OCI-LY3 (cell line): Measurements from ENCODE around the gene TMEM8B.

ENCODE experiments used
- H2AFZ ChIP-seq: fragments of 200-600, 300-600 bp; shearing (Covaris generic); 2 replicates; pipeline ENCODE4 v1.6.0; 2014; ENCODE audit warnings: antibody characterized with exemption, low read depth, low read length
- H3K27ac ChIP-seq: fragments of 200-600, 300-600 bp; sonication (generic); 2 replicates; pipeline ENCODE4 v1.5.1; 2014; ENCODE audit warnings: mild to moderate bottlenecking, low read length, moderate library complexity, mixed read lengths
- H3K27me3 ChIP-seq: fragments of 200-600, 300-600 bp; sonication (generic); 2 replicates; pipeline ENCODE4 v1.6.1; 2014; ENCODE audit warnings: low read depth, low read length, mixed read lengths
- H3K36me3 ChIP-seq: fragments of 200-600, 300-600 bp; sonication (generic); replicated peaks from 2 replicates; pipeline ENCODE3; 2014; ENCODE audit warnings: low read depth, low read length, mixed read lengths
- H3K4me1 ChIP-seq: fragments of 300-600, 200-600 bp; sonication (generic); 2 replicates; pipeline ENCODE4 v1.6.1; 2014; ENCODE audit warnings: low read length, mixed read lengths
- H3K4me2 ChIP-seq: fragments of 200-600, 300-600 bp; sonication (generic); 2 replicates; pipeline ENCODE4 v1.6.1; 2014; ENCODE audit warnings: low read length, mixed read lengths
- H3K4me3 ChIP-seq: fragments of 300-600, 200-600 bp; sonication (generic); 2 replicates; pipeline ENCODE4 v1.5.1; 2014; ENCODE audit warnings: antibody characterized with exemption, mild to moderate bottlenecking, low read length, moderate library complexity
- H3K79me2 ChIP-seq: fragments of 300-600, 200-600 bp; shearing (Covaris generic); 2 replicates; pipeline ENCODE4 v1.6.1; 2014; ENCODE audit warnings: mild to moderate bottlenecking, low read length, mixed read lengths
- H3K9ac ChIP-seq: fragments of 300-600, 200-600 bp; shearing (Covaris generic); 2 replicates; pipeline ENCODE4 v1.6.0; 2014; ENCODE audit warnings: mild to moderate bottlenecking, low read length, moderate library complexity
- H3K9me3 ChIP-seq: fragments of 200-600, 300-600 bp; shearing (Covaris generic); 2 replicates; pipeline ENCODE4 v1.6.1; 2014; ENCODE audit warnings: low read length, mixed read lengths; ENCODE audit not compliant: insufficient read depth
- H4K20me1 ChIP-seq: fragments of 200-600, 300-600 bp; sonication (generic); 2 replicates; pipeline ENCODE4 v1.6.1; 2016; ENCODE audit warnings: low read length, mixed read lengths; ENCODE audit not compliant: insufficient read depth
- CTCF ChIP-seq: fragments of 200-600, 300-600 bp; sonication (generic); IDR thresholded peaks from 2 replicates; pipeline ENCODE4 v1.5.1; 2014; ENCODE audit warnings: antibody characterized with exemption, low read length, low read depth
- EZH2phosphoT487 ChIP-seq: fragments of 200-600 bp; shearing (Covaris generic); IDR thresholded peaks from 2 replicates; pipeline ENCODE4 v1.6.1; 2018; ENCODE audit warnings: antibody characterized with exemption, mixed run types, low read depth

TMEM8B gene

GRCh38 chr9:35905912-35906679 lies 77.1 kb downstream of the TMEM8B start, which contains the start of gene HRCT1:
HRCT1 (plus strand) TSS chr9:35906202; CDS start chr9:35906288, 86 bp downstream.
- Histone ChIP-seq H3K9ac (no peak within 1 kb of the TSS), H3K27ac (no peak within 1 kb of the TSS), H3K4me1 (peaks cover 5% of the 10 kb centered on the region; the same call in 1 of the 2 replicates), H4K20me1 (no peaks in the 10 kb centered on the region), H3K4me2 (no peak within 1 kb of the TSS), H3K36me3 (no peaks in the 10 kb centered on the region), H2AFZ (no peak within 1 kb of the TSS), H3K4me3 (no peak within 1 kb of the TSS), H3K27me3 (peaks cover 14% of the 10 kb centered on the region; the same call in 1 of the 2 replicates), H3K9me3 (no peaks in the 10 kb centered on the region), H3K79me2 (no peaks in the 10 kb centered on the region)
- no peak for TF ChIP-seq CTCF
- no peak for TF ChIP-seq EZH2phosphoT487

GRCh38 chr9:35906923-35907699 lies 78.1 kb downstream of the TMEM8B start:
- H3K79me2 ChIP-seq, result no peaks in the 10 kb centered on the region
- H3K27ac ChIP-seq, result no peak overlapping the region
- no peak overlapping the region for H3K9ac ChIP-seq
- H3K36me3 ChIP-seq, result no peaks in the 10 kb centered on the region
- H3K4me3 ChIP-seq, result no peak overlapping the region
- H3K27me3 ChIP-seq, result peaks cover 8% of the 10 kb centered on the region; the same call in 1 of the 2 replicates
- H2AFZ ChIP-seq, result no peak overlapping the region
- no peak overlapping the region for H3K4me2 ChIP-seq
- H3K4me1 ChIP-seq, result peaks cover 9% of the 10 kb centered on the region; the same call in 1 of the 2 replicates
- no peaks in the 10 kb centered on the region for H4K20me1 ChIP-seq
- TF ChIP-seq EZH2phosphoT487 (no peak), CTCF (no peak)
- no peaks in the 10 kb centered on the region for H3K9me3 ChIP-seq

GRCh38 chr9:35907711-35908503 lies 78.9 kb downstream of the TMEM8B start:
- Histone ChIP-seq H3K4me2 (no peak overlapping the region), H3K36me3 (no peaks in the 10 kb centered on the region), H3K9me3 (no peaks in the 10 kb centered on the region), H4K20me1 (no peaks in the 10 kb centered on the region), H3K27me3 (peaks cover 8% of the 10 kb centered on the region; the same call in 1 of the 2 replicates), H3K79me2 (no peaks in the 10 kb centered on the region), H3K4me1 (peaks cover 9% of the 10 kb centered on the region; the same call in 1 of the 2 replicates), H2AFZ (no peak overlapping the region), H3K27ac (no peak overlapping the region), H3K4me3 (no peak overlapping the region), H3K9ac (no peak overlapping the region)
- TF ChIP-seq EZH2phosphoT487 (no peak), CTCF (no peak)
